CD14-positive monocyte (primary cell): ENCODE results near the gene CYP19A1. TPM values are rescaled to one million over a fixed set of nuclear protein-coding genes. Genes with fewer than 3 reads are reported as not detected.

ENCODE experiments used
- DNase-seq, 3 donors: peaks; one replicate each; pipeline ENCODE4 v3.0.0-alpha.2; 2011 to 2022
- H2AFZ ChIP-seq: 2 replicates; pipeline ENCODE4 v1.6.0; 2012; ENCODE audit warnings: mild to moderate bottlenecking, low read depth, low read length, inconsistent platforms; ENCODE audit not compliant: insufficient read depth, poor library complexity, severe bottlenecking
- H3K27ac ChIP-seq, 2 donors: 1 replicate in 1 of 2; 2 replicates in 1 of 2; pipeline ENCODE4 v1.5.1; 2012 to 2013; ENCODE audit warnings: low read length in 2 of 2, control low read depth in 1 of 2, inconsistent platforms in 1 of 2, low read depth in 1 of 2, mild to moderate bottlenecking in 1 of 2
- H3K27me3 ChIP-seq, 2 donors: one replicate each; pipeline versions ENCODE4 v1.6.0 to v1.6.1; 2011 to 2013; ENCODE audit warnings: low read length in 2 of 2; ENCODE audit not compliant: control insufficient read depth in 2 of 2, insufficient read depth in 2 of 2
- H3K36me3 ChIP-seq, 2 donors: replicated peaks in 1 of 2; 1 replicate in 1 of 2; 2 replicates in 1 of 2; pipeline versions ENCODE4 v1.5.1 to v1.6.1; 2012 to 2013; ENCODE audit warnings: low read length in 2 of 2, control low read depth in 1 of 2, inconsistent platforms in 1 of 2, mild to moderate bottlenecking in 1 of 2; ENCODE audit not compliant: insufficient read depth in 2 of 2, control insufficient read depth in 1 of 2
- H3K4me1 ChIP-seq, 2 donors: 1 replicate in 1 of 2; 2 replicates in 1 of 2; pipeline versions ENCODE4 v1.5.1 to v1.6.1; 2012 to 2013; ENCODE audit warnings: low read length in 2 of 2, control low read depth in 1 of 2, inconsistent platforms in 1 of 2, mild to moderate bottlenecking in 1 of 2, moderate library complexity in 1 of 2; ENCODE audit not compliant: insufficient read depth in 2 of 2, control insufficient read depth in 1 of 2
- H3K4me2 ChIP-seq: replicated peaks from 2 replicates; pipeline ENCODE3; 2012; ENCODE audit warnings: low read length, moderate library complexity, mild to moderate bottlenecking; ENCODE audit not compliant: poor library complexity, severe bottlenecking; ENCODE audit errors: extremely low read depth
- H3K4me3 ChIP-seq, 3 experiments: fragments of 200-600 bp in 1 of 3; sonication (generic) in 1 of 3; replicated peaks in 1 of 3; 1 replicate in 2 of 3; 2 replicates in 1 of 3; pipeline ENCODE4 v1.5.1; 2011 to 2013; ENCODE audit warnings: low read length in 3 of 3, mild to moderate bottlenecking in 3 of 3, control low read depth in 2 of 3, low read depth in 2 of 3, inconsistent platforms in 1 of 3, moderate library complexity in 1 of 3
- H3K79me2 ChIP-seq: 2 replicates; pipeline ENCODE4 v1.6.0; 2012; ENCODE audit warnings: mild to moderate bottlenecking, control low read depth, inconsistent platforms, low read length, moderate library complexity; ENCODE audit not compliant: insufficient read depth
- H3K9ac ChIP-seq: 2 replicates; pipeline ENCODE4 v1.6.0; 2017; ENCODE audit warnings: low read length, mild to moderate bottlenecking; ENCODE audit not compliant: insufficient read depth, poor library complexity, severe bottlenecking
- H3K9me3 ChIP-seq, 2 donors: replicated peaks in 1 of 2; 1 replicate in 1 of 2; 2 replicates in 1 of 2; pipeline versions ENCODE4 v1.5.1 to v1.6.1; 2012 to 2013; ENCODE audit warnings: low read length in 2 of 2, control low read depth in 1 of 2; ENCODE audit not compliant: control insufficient read depth in 1 of 2, insufficient read depth in 1 of 2
- H4K20me1 ChIP-seq: 2 replicates; pipeline ENCODE4 v1.6.0; 2012; ENCODE audit warnings: mild to moderate bottlenecking, low read length, control low read depth, moderate library complexity; ENCODE audit not compliant: insufficient read depth
- H3K27ac Mint-ChIP-seq, 7 donors: one replicate each; pipeline ENCODE4 v1.8.0; 2020; ENCODE audit warnings: mild to moderate bottlenecking in 7 of 7, mixed read lengths in 7 of 7, moderate library complexity in 6 of 7, inconsistent platforms in 2 of 7
- H3K27me3 Mint-ChIP-seq, 3 donors: one replicate each; pipeline ENCODE4 v1.8.0; 2021 to 2022; ENCODE audit warnings: low read depth in 3 of 3, mild to moderate bottlenecking in 3 of 3, mixed read lengths in 3 of 3, moderate library complexity in 3 of 3, inconsistent platforms in 1 of 3
- H3K36me3 Mint-ChIP-seq, 2 donors: one replicate each; pipeline ENCODE4 v1.8.0; 2020; ENCODE audit warnings: mixed read lengths in 2 of 2, inconsistent platforms in 1 of 2, mild to moderate bottlenecking in 1 of 2
- H3K4me1 Mint-ChIP-seq: one replicate; pipeline ENCODE4 v1.8.0; 2020; ENCODE audit warnings: mild to moderate bottlenecking, mixed read lengths
- H3K4me3 Mint-ChIP-seq, 2 donors: one replicate each; pipeline ENCODE4 v1.8.0; 2020; ENCODE audit warnings: mild to moderate bottlenecking in 2 of 2, mixed read lengths in 2 of 2, moderate library complexity in 1 of 2
- H3K9me3 Mint-ChIP-seq, 7 donors: one replicate each; pipeline ENCODE4 v1.8.0; 2020 to 2022; ENCODE audit warnings: mixed read lengths in 7 of 7, mild to moderate bottlenecking in 6 of 7, moderate library complexity in 6 of 7, inconsistent platforms in 2 of 7
- CTCF ChIP-seq: fragments of 200-600 bp; IDR thresholded peaks from one replicate; pipeline ENCODE4 v1.8.0; 2022; ENCODE audit warnings: antibody characterized with exemption, mild to moderate bottlenecking
- WGBS: methylation state at CpG from one replicate; pipeline ENCODE4 v1.1.5; 2013; ENCODE audit warnings: missing lambda C conversion rate; ENCODE audit not compliant: insufficient coverage; 5-methylcytosine and 5-hydroxymethylcytosine counted together
- intact Hi-C, 2 donors: fragments of 100-400 bp; cut with micrococcal nuclease; formaldehyde crosslinking; loops; one replicate each; pipeline versions ENCODE4 v1.15.0 to v1.15.1; 2023
- polyA plus RNA-seq, 3 donors: library from polyadenylated mRNA; depleted of rRNA in 1 of 3; unstranded in 2 of 3; stranded (reverse) in 1 of 3; fragments of 300-500 nt in 2 of 3; fragments of >200 nt in 1 of 3; fragmentation: Illumina TruSeq in 2 of 3; gene quantifications; 1 replicate in 2 of 3; 2 replicates in 1 of 3; pipeline ENCODE4 v1.2.3, GENCODE V29; 2012 to 2021

CYP19A1 gene
- polyA plus RNA-seq, 3 donors: not detected

GRCh38 chr15:51356983-51357382 lies 18.6 kb upstream of the CYP19A1 start:
- Histone ChIP-seq H3K9ac (no peak overlapping the region), H3K27me3 (no peaks in the 10 kb centered on the region), H4K20me1 (no peaks in the 10 kb centered on the region), H3K79me2 (no peaks in the 10 kb centered on the region), H3K4me3 (no peak overlapping the region), H3K4me2 (no peak overlapping the region), H3K4me1 (peaks cover 0 to 8% of the 10 kb centered on the region in 2 donors), H2AFZ (no peak overlapping the region), H3K27ac (no peak overlapping the region), H3K36me3 (no peaks in the 10 kb centered on the region), H3K9me3 (no peaks in the 10 kb centered on the region)
- H3K4me1 Mint-ChIP-seq: peaks cover 17% of the 10 kb centered on the region
- H3K27ac Mint-ChIP-seq: peak overlapping the region in 1 of 7 donors; percentile 42
- peaks cover 2 to 4% (median 2%) of the 10 kb centered on the region in 3 donors for H3K27me3 Mint-ChIP-seq
- no peaks in the 10 kb centered on the region for H3K36me3 Mint-ChIP-seq
- H3K4me3 Mint-ChIP-seq: peak overlapping the region in 1 of 2 donors; percentile 22
- intact Hi-C loops: no loop called here
- 98% methylated on average over 5 of the region's 6 CpGs for WGBS
- no peak for DNase-seq
- H3K9me3 Mint-ChIP-seq: peaks cover 0 to 7% (median 2%) of the 10 kb centered on the region in 7 donors
- no peak for TF ChIP-seq CTCF

GRCh38 chr15:51356147-51356546 lies 17.8 kb upstream of the CYP19A1 start:
- peaks cover 0 to 8% of the 10 kb centered on the region in 2 donors for H3K4me1 ChIP-seq
- H3K4me1 Mint-ChIP-seq: peaks cover 17% of the 10 kb centered on the region
- no peaks in the 10 kb centered on the region for H3K36me3 ChIP-seq
- no peaks in the 10 kb centered on the region for H3K36me3 Mint-ChIP-seq
- H3K27ac Mint-ChIP-seq: peak overlapping the region in 1 of 7 donors; percentile 37
- H3K9ac ChIP-seq: no peak overlapping the region
- H3K27me3 Mint-ChIP-seq: peaks cover 2 to 6% (median 6%) of the 10 kb centered on the region in 3 donors
- WGBS: no CpG with 5 or more reads among the region's 5 CpGs
- H3K79me2 ChIP-seq: no peaks in the 10 kb centered on the region
- H3K9me3 ChIP-seq: no peaks in the 10 kb centered on the region
- peaks cover 0 to 4% of the 10 kb centered on the region in 2 donors for H3K27me3 ChIP-seq
- intact Hi-C loops: no loop called here
- H3K4me3 ChIP-seq: no peak overlapping the region
- DNase-seq: no peak
- peaks cover 0 to 7% (median 2%) of the 10 kb centered on the region in 7 donors for H3K9me3 Mint-ChIP-seq
- no peak overlapping the region for H3K4me3 Mint-ChIP-seq
- no peaks in the 10 kb centered on the region for H4K20me1 ChIP-seq
- no peak for TF ChIP-seq CTCF
- H3K27ac ChIP-seq: no peak overlapping the region
- no peak overlapping the region for H2AFZ ChIP-seq
- no peak overlapping the region for H3K4me2 ChIP-seq
